ENCODE measurements around the gene ARPC5L.

The ARPC5L gene

GRCh38 chr9:124873664-124874063, 11.7 kb downstream of the ARPC5L start:
- no peak for DNase-seq (ENCODE audit: insufficient read length, low spot score)
- TF ChIP-seq POU2F2 (IDR thresholded peaks at IDR 0.05; ENCODE audit: low read depth, low read length) (no peak), SPI1 (IDR thresholded peaks at IDR 0.05; ENCODE audit: low read depth, low read length) (no peak)
- FAIRE-seq, result no peak

- TF ChIP-seq POU2F2 (IDR thresholded peaks at IDR 0.05; ENCODE audit: low read depth, low read length) (no peak), POLR2A (IDR thresholded peaks at IDR 0.05; ENCODE audit: low read depth, low read length) (no peak), POLR2AphosphoS5 (IDR thresholded peaks at IDR 0.05; ENCODE audit: low read depth, low read length) (no peak), PAX5 (IDR thresholded peaks at IDR 0.05; ENCODE audit: insufficient read depth, low read length, severe bottlenecking) (no peak), TAF1 (IDR thresholded peaks at IDR 0.05; ENCODE audit: low read depth, low read length) (no peak), SPI1 (IDR thresholded peaks at IDR 0.05; ENCODE audit: low read depth, low read length) (no peak)
- FAIRE-seq (no peak), DNase-seq (ENCODE audit: insufficient read length, low spot score) (no peak)
Observed at GRCh38 chr9:124875501-124875900, 13.6 kb downstream of the ARPC5L start.

GRCh38 chr9:124877021-124877782, 15.3 kb downstream of the ARPC5L start:
- no peak for FAIRE-seq
- TF ChIP-seq SPI1 (IDR thresholded peaks at IDR 0.05; ENCODE audit: low read depth, low read length) (no peak), POLR2AphosphoS5 (IDR thresholded peaks at IDR 0.05; ENCODE audit: low read depth, low read length) (peak; percentile 19; the same call in 1 of the 2 replicates)

GRCh38 chr9:124878021-124878420, 16.1 kb downstream of the ARPC5L start:
- no peak for FAIRE-seq

More at GRCh38 chr9:124877021-124877782, 15.3 kb downstream of the ARPC5L start:
- no peak for DNase-seq (ENCODE audit: insufficient read length, low spot score)

GRCh38 chr9:124878518-124878917, 16.6 kb downstream of the ARPC5L start:
- no peak for TF ChIP-seq SPI1 (IDR thresholded peaks at IDR 0.05; ENCODE audit: low read depth, low read length)
- TF ChIP-seq POLR2AphosphoS5 (IDR thresholded peaks at IDR 0.05; ENCODE audit: low read depth, low read length), result 0 out of 2 replicates have a peak, but pooled peaks have one; percentile 59
- FAIRE-seq (no peak), DNase-seq (ENCODE audit: insufficient read length, low spot score) (no peak)

More at GRCh38 chr9:124878021-124878420, 16.1 kb downstream of the ARPC5L start:
- TF ChIP-seq POU2F2 (IDR thresholded peaks at IDR 0.05; ENCODE audit: low read depth, low read length), result no peak
- TF ChIP-seq PAX5 (IDR thresholded peaks at IDR 0.05; ENCODE audit: insufficient read depth, low read length, severe bottlenecking), result no peak
- no peak; the same call in 1 of the 2 replicates for TF ChIP-seq POLR2A (IDR thresholded peaks at IDR 0.05; ENCODE audit: low read depth, low read length)
- TF ChIP-seq POLR2AphosphoS5 (IDR thresholded peaks at IDR 0.05; ENCODE audit: low read depth, low read length), result no peak
- no peak for TF ChIP-seq TAF1 (IDR thresholded peaks at IDR 0.05; ENCODE audit: low read depth, low read length)
- no peak for TF ChIP-seq SPI1 (IDR thresholded peaks at IDR 0.05; ENCODE audit: low read depth, low read length)
- DNase-seq (ENCODE audit: insufficient read length, low spot score), result no peak

GRCh38 chr9:124879226-124879625, 17.3 kb downstream of the ARPC5L start:
- TF ChIP-seq POLR2AphosphoS5 (IDR thresholded peaks at IDR 0.05; ENCODE audit: low read depth, low read length), result no peak; the same call in 1 of the 2 replicates
- TF ChIP-seq POU2F2 (IDR thresholded peaks at IDR 0.05; ENCODE audit: low read depth, low read length), result no peak
- no peak for TF ChIP-seq TAF1 (IDR thresholded peaks at IDR 0.05; ENCODE audit: low read depth, low read length)
- no peak for TF ChIP-seq SPI1 (IDR thresholded peaks at IDR 0.05; ENCODE audit: low read depth, low read length)
- no peak for TF ChIP-seq PAX5 (IDR thresholded peaks at IDR 0.05; ENCODE audit: insufficient read depth, low read length, severe bottlenecking)
- no peak for TF ChIP-seq POLR2A (IDR thresholded peaks at IDR 0.05; ENCODE audit: low read depth, low read length)
- no peak for DNase-seq (ENCODE audit: insufficient read length, low spot score)
- no peak for FAIRE-seq

- FAIRE-seq (no peak), DNase-seq (ENCODE audit: insufficient read length, low spot score) (no peak)
- no peak for TF ChIP-seq POLR2A (IDR thresholded peaks at IDR 0.05; ENCODE audit: low read depth, low read length)
- TF ChIP-seq POU2F2 (IDR thresholded peaks at IDR 0.05; ENCODE audit: low read depth, low read length), result no peak
- TF ChIP-seq SPI1 (IDR thresholded peaks at IDR 0.05; ENCODE audit: low read depth, low read length), result no peak
- no peak for TF ChIP-seq TAF1 (IDR thresholded peaks at IDR 0.05; ENCODE audit: low read depth, low read length)
- no peak for TF ChIP-seq PAX5 (IDR thresholded peaks at IDR 0.05; ENCODE audit: insufficient read depth, low read length, severe bottlenecking)
- TF ChIP-seq POLR2AphosphoS5 (IDR thresholded peaks at IDR 0.05; ENCODE audit: low read depth, low read length), result no peak
Observed at GRCh38 chr9:124880501-124880900, 18.6 kb downstream of the ARPC5L start.

- FAIRE-seq, result no peak
Observed at GRCh38 chr9:124881138-124881743, 19.3 kb downstream of the ARPC5L start.

GRCh38 chr9:124882231-124882630, 20.3 kb downstream of the ARPC5L start:
- DNase-seq (ENCODE audit: insufficient read length, low spot score), result no peak
- no peak for TF ChIP-seq SPI1 (IDR thresholded peaks at IDR 0.05; ENCODE audit: low read depth, low read length)
- TF ChIP-seq TAF1 (IDR thresholded peaks at IDR 0.05; ENCODE audit: low read depth, low read length), result no peak
- no peak for TF ChIP-seq POLR2A (IDR thresholded peaks at IDR 0.05; ENCODE audit: low read depth, low read length)
- TF ChIP-seq POLR2AphosphoS5 (IDR thresholded peaks at IDR 0.05; ENCODE audit: low read depth, low read length), result no peak
- TF ChIP-seq POU2F2 (IDR thresholded peaks at IDR 0.05; ENCODE audit: low read depth, low read length), result no peak
- TF ChIP-seq PAX5 (IDR thresholded peaks at IDR 0.05; ENCODE audit: insufficient read depth, low read length, severe bottlenecking), result no peak
- no peak for FAIRE-seq

More at GRCh38 chr9:124881138-124881743, 19.3 kb downstream of the ARPC5L start:
- no peak for DNase-seq (ENCODE audit: insufficient read length, low spot score)
- TF ChIP-seq POLR2AphosphoS5 (IDR thresholded peaks at IDR 0.05; ENCODE audit: low read depth, low read length) (no peak), PAX5 (IDR thresholded peaks at IDR 0.05; ENCODE audit: insufficient read depth, low read length, severe bottlenecking) (no peak)

GRCh38 chr9:124884376-124884775, 22.4 kb downstream of the ARPC5L start:
- no peak for FAIRE-seq
- no peak for TF ChIP-seq POU2F2 (IDR thresholded peaks at IDR 0.05; ENCODE audit: low read depth, low read length)
- TF ChIP-seq TAF1 (IDR thresholded peaks at IDR 0.05; ENCODE audit: low read depth, low read length), result no peak
- TF ChIP-seq SPI1 (IDR thresholded peaks at IDR 0.05; ENCODE audit: low read depth, low read length), result no peak
- no peak for TF ChIP-seq POLR2A (IDR thresholded peaks at IDR 0.05; ENCODE audit: low read depth, low read length)
- no peak for TF ChIP-seq POLR2AphosphoS5 (IDR thresholded peaks at IDR 0.05; ENCODE audit: low read depth, low read length)
- no peak for TF ChIP-seq PAX5 (IDR thresholded peaks at IDR 0.05; ENCODE audit: insufficient read depth, low read length, severe bottlenecking)
- no peak for DNase-seq (ENCODE audit: insufficient read length, low spot score)

Data from GM12891 (cell line).